Measurements from ENCODE around the gene DBN1. TPM values are rescaled to one million over a fixed set of nuclear protein-coding genes. Genes with fewer than 3 reads are reported as not detected.

The DBN1 gene
- total and polyA plus RNA-seq, 2 experiments from 2014 or later: 163 to 257 TPM

GRCh38 chr5:177409043-177409801 lies 64.2 kb downstream of the DBN1 start, which contains the start of gene F12:
Gene F12, minus strand, starts transcription at chr5:177409564. Its CDS starts 37 bp downstream, at chr5:177409527.
- Histone ChIP-seq H3K27me3 (replicated peaks; ENCODE audit: insufficient read depth) (no peaks in the 10 kb centered on the region; the same call in 1 of the 2 replicates), H3K4me2 (ENCODE audit: unreplicated experiment) (no peak within 1 kb of the TSS), H3K9me3 (ENCODE audit: low read depth) (no peaks in the 10 kb centered on the region), H3K9ac (no peak within 1 kb of the TSS), H2AFZ (no peak within 1 kb of the TSS), H3K9me2 (ENCODE audit: insufficient read depth) (no peaks in the 10 kb centered on the region), H3K27ac (no peak within 1 kb of the TSS), H3K4me1 (ENCODE audit: insufficient read depth) (no peaks in the 10 kb centered on the region), H3K4me3 (no peak within 1 kb of the TSS), H4K20me1 (ENCODE audit: insufficient read depth) (no peaks in the 10 kb centered on the region), H3K36me3 (ENCODE audit: low read depth) (no peaks in the 10 kb centered on the region), H3F3A (ENCODE audit: insufficient read depth) (no peaks in the 10 kb centered on the region), H3K79me2 (ENCODE audit: insufficient read depth) (no peaks in the 10 kb centered on the region)
- no peak for TF ChIP-seq EZH2 (IDR thresholded peaks at IDR 0.05; ENCODE audit: insufficient read depth, poor library complexity, severe bottlenecking)
- no peak for TF ChIP-seq EZH2phosphoT487 (IDR thresholded peaks at IDR 0.05; ENCODE audit: insufficient read depth, low read depth)
- in situ Hi-C loops (cut with MboI): no loop called here
- 76% methylated on average over 9 of the region's 9 CpGs for WGBS, 2 experiments (ENCODE audit: low coverage in 1 of 2, low lambda C conversion rate in 2 of 2, missing lambda C conversion rate in 2 of 2)
- no peak for DNase-seq

Other genes starting within 250 kb of the DBN1 start
- 31.5 and 35.9 TPM in 2 replicates for gene RAB24, start 169.9 kb downstream of the DBN1 start, total RNA-seq (2014; rRNA removed; shearing (Covaris generic))
- gene RAB24, start 169.9 kb downstream of the DBN1 start, polyA plus RNA-seq (2016; fragmentation: Nextera tagmentation; extraction: Ambion mirVana): 26.6 and 28.9 TPM in 2 replicates
- gene PRELID1, start 169.8 kb downstream of the DBN1 start, total RNA-seq (2014; rRNA removed; shearing (Covaris generic)): 184 and 212 TPM in 2 replicates
- gene PRELID1, start 169.8 kb downstream of the DBN1 start, polyA plus RNA-seq (2016; fragmentation: Nextera tagmentation; extraction: Ambion mirVana): 253 and 255 TPM in 2 replicates
- 7.8 and 23.0 TPM in 2 replicates for gene MXD3, start 161.7 kb downstream of the DBN1 start, total RNA-seq (2014; rRNA removed; shearing (Covaris generic))
- 6.1 and 6.5 TPM in 2 replicates for gene MXD3, start 161.7 kb downstream of the DBN1 start, polyA plus RNA-seq (2016; fragmentation: Nextera tagmentation; extraction: Ambion mirVana)
- 313 and 389 TPM in 2 replicates for gene LMAN2, start 122.0 kb downstream of the DBN1 start, total RNA-seq (2014; rRNA removed; shearing (Covaris generic))
- gene LMAN2, start 122.0 kb downstream of the DBN1 start, polyA plus RNA-seq (2016; fragmentation: Nextera tagmentation; extraction: Ambion mirVana): 303 and 313 TPM in 2 replicates
- 4.3 and 6.4 TPM in 2 replicates for gene RGS14, start 115.7 kb downstream of the DBN1 start, total RNA-seq (2014; rRNA removed; shearing (Covaris generic))
- gene RGS14, start 115.7 kb downstream of the DBN1 start, polyA plus RNA-seq (2016; fragmentation: Nextera tagmentation; extraction: Ambion mirVana): 2.2 and 2.5 TPM in 2 replicates
- not detected in 2 replicates for gene SLC34A1, start 89.2 kb downstream of the DBN1 start, total RNA-seq (2014; rRNA removed; shearing (Covaris generic))
- gene SLC34A1, start 89.2 kb downstream of the DBN1 start, polyA plus RNA-seq (2016; fragmentation: Nextera tagmentation; extraction: Ambion mirVana): not detected in 2 replicates
- not detected in 2 replicates for gene PFN3, start 73.0 kb downstream of the DBN1 start, total RNA-seq (2014; rRNA removed; shearing (Covaris generic))
- not detected in 2 replicates for gene PFN3, start 73.0 kb downstream of the DBN1 start, polyA plus RNA-seq (2016; fragmentation: Nextera tagmentation; extraction: Ambion mirVana)
- 0.43 and 1.3 TPM in 2 replicates for gene F12, start 64.1 kb downstream of the DBN1 start, total RNA-seq (2014; rRNA removed; shearing (Covaris generic))
- 1.2 and 1.8 TPM in 2 replicates for gene F12, start 64.1 kb downstream of the DBN1 start, polyA plus RNA-seq (2016; fragmentation: Nextera tagmentation; extraction: Ambion mirVana)
- gene GRK6, start 47.0 kb downstream of the DBN1 start, total RNA-seq (2014; rRNA removed; shearing (Covaris generic)): 17.3 and 30.4 TPM in 2 replicates
- gene GRK6, start 47.0 kb downstream of the DBN1 start, polyA plus RNA-seq (2016; fragmentation: Nextera tagmentation; extraction: Ambion mirVana): 7.7 and 13.5 TPM in 2 replicates
- 23.9 and 24.8 TPM in 2 replicates for gene PRR7, start 26.8 kb downstream of the DBN1 start, total RNA-seq (2014; rRNA removed; shearing (Covaris generic))
- 10.5 and 11.1 TPM in 2 replicates for gene PRR7, start 26.8 kb downstream of the DBN1 start, polyA plus RNA-seq (2016; fragmentation: Nextera tagmentation; extraction: Ambion mirVana)
- 320 and 357 TPM in 2 replicates for gene PDLIM7, start 24.0 kb upstream of the DBN1 start, total RNA-seq (2014; rRNA removed; shearing (Covaris generic))
- 551 and 556 TPM in 2 replicates for gene PDLIM7, start 24.0 kb upstream of the DBN1 start, polyA plus RNA-seq (2016; fragmentation: Nextera tagmentation; extraction: Ambion mirVana)
- gene DOK3, start 36.2 kb upstream of the DBN1 start, total RNA-seq (2014; rRNA removed; shearing (Covaris generic)): 0.25 and 0.97 TPM in 2 replicates
- 0.76 and 0.80 TPM in 2 replicates for gene DOK3, start 36.2 kb upstream of the DBN1 start, polyA plus RNA-seq (2016; fragmentation: Nextera tagmentation; extraction: Ambion mirVana)
- 78.5 and 117 TPM in 2 replicates for gene DDX41, start 43.3 kb upstream of the DBN1 start, total RNA-seq (2014; rRNA removed; shearing (Covaris generic))
- 63.0 and 67.9 TPM in 2 replicates for gene DDX41, start 43.3 kb upstream of the DBN1 start, polyA plus RNA-seq (2016; fragmentation: Nextera tagmentation; extraction: Ambion mirVana)
- 21.9 and 22.9 TPM in 2 replicates for gene FAM193B, start 80.9 kb upstream of the DBN1 start, total RNA-seq (2014; rRNA removed; shearing (Covaris generic))
- gene FAM193B, start 80.9 kb upstream of the DBN1 start, polyA plus RNA-seq (2016; fragmentation: Nextera tagmentation; extraction: Ambion mirVana): 6.1 and 8.0 TPM in 2 replicates
- gene TMED9, start 118.6 kb upstream of the DBN1 start, total RNA-seq (2014; rRNA removed; shearing (Covaris generic)): 137 and 138 TPM in 2 replicates
- gene TMED9, start 118.6 kb upstream of the DBN1 start, polyA plus RNA-seq (2016; fragmentation: Nextera tagmentation; extraction: Ambion mirVana): 254 and 282 TPM in 2 replicates
- 42.7 and 53.5 TPM in 2 replicates for gene B4GALT7, start 126.5 kb upstream of the DBN1 start, total RNA-seq (2014; rRNA removed; shearing (Covaris generic))
- gene B4GALT7, start 126.5 kb upstream of the DBN1 start, polyA plus RNA-seq (2016; fragmentation: Nextera tagmentation; extraction: Ambion mirVana): 35.2 and 37.9 TPM in 2 replicates

Data from GM23248 (cell line).